GM15510 (cell line): ENCODE measurements around the gene ADGRB2.

ENCODE experiments used
- POLR2A ChIP-seq: IDR thresholded peaks from 3 replicates; pipeline ENCODE4 v1.6.1; 2011; ENCODE audit warnings: borderline replicate concordance; ENCODE audit not compliant: insufficient read length; ENCODE audit errors: extremely low read depth

Gene ADGRB2

DNA sequence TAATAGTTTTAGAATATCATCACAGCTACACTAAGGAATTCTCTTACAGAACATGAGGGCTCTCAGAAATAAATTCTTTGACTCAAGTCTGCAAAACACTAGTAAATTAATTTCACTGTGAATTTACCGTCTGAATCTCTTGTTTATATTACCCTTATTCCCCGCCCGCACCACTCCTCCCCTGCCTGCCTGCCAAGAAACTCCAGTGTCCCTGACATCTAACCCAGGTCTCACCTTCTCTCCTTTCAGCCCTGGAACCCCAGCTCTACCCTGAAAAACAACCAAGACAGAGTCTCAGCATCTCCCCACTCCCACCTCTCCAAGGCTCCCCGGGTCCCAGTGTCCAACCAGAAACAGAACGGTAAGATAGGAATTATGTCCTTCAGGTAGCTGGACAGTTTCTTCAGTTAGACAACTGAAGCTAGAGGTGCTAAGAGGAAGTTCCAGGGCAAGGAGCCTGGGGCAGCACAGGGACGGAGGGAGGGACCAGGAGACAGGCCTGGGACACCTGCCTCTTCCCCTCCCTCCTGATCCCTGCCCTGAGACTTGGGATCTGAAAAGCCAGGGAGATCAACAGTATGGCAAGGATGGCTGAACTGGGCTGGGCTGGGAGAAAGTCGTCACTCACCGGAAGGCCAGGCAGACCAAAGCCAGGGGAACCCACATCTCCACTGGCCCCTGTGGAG, 75.8 kb downstream of the ADGRB2 start:
- TF ChIP-seq POLR2A = no peak

GRCh38 chr1:31687601-31688000, 76.5 kb downstream of the ADGRB2 start:
- no peak for TF ChIP-seq POLR2A

DNA sequence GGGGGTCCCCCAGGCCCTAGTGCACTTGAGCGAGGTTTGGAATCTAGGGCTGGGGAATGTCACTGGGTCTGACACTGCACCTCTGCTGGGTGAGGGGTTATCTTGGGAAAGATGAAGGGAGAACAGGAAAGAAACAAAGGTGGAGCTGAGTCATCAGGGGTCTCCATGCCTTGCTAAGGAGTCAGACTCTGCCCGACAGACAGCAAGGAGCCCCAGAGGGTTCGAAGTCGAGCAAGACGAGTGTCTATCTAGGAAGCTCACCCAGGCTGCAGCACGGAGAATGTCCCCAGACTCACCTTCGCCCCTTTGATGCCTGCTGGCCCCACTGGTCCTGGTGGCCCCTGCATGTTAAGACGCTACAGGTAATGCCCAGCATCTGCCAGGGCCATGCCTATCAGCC, 78.3 kb downstream of the ADGRB2 start:
- no peak for TF ChIP-seq POLR2A

GRCh38 chr1:31683997-31684396, 80.1 kb downstream of the ADGRB2 start:
- TF ChIP-seq POLR2A = no peak

DNA sequence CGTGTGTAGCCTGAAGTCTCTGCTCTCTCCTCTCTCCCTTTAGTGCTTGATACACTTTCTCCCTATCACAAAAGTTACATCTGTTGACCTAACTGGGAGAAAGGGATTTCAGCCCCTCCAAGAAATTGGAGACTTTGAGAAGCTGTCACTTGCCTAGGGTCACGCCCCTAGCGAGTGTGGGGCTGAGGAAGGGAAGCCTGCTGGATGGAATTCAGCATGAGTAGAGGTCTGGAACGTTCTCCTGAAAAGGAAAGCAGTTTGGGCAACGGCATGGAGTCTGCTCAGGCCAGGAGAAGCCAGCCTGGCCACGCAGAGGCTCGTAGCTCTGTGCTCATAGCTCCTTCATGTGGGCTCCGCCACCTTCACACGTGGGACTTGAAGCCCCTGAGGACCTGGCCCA, 82.7 kb downstream of the ADGRB2 start:
- no peak for TF ChIP-seq POLR2A

DNA sequence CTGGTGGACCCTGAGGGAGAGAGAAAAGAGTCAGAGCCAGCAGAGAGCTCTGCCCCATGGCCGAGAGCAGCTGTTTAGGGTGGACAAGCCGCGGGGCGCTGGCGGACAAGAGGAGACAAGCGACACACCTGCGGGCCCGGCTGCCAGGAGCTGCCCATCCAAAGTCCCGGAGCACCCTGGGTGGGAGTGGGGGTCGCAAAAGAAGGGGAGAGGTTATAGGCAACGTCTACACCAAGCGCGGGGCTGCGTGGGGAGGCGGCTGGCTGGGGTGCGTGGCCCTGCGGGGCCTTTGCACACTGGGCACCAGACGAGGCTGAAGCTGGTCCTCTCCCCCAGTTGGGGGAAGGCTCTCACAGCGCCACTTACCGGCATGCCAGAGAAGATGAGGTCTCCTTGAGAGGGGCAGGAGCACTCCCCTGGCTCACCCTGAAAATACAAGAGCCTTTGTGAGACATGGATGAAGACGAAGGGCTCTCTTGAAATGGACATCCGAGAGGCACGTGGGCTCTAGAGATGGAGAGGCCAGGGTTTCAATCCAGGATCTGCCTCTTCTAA, 84.4 kb downstream of the ADGRB2 start:
- no peak for TF ChIP-seq POLR2A

DNA sequence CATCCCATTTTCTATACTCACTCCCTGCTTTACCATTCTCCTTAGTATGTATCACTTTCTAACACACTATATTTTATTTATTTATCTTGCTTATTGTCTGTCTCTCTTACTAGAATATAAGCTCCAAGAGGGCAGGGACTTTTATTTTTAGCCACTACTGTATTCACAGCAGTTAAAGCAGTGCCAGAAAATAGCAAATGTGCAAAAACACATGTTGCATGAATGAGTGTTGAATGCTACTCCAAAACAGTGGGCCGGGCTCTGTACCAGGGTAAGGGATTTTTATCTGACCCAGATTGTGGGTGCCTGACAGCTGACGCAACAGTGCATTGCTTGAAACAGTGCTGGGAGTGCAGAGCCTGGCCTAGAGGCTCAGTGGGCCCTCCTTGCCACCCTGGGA, 85.0 kb downstream of the ADGRB2 start:
- TF ChIP-seq POLR2A = no peak

DNA sequence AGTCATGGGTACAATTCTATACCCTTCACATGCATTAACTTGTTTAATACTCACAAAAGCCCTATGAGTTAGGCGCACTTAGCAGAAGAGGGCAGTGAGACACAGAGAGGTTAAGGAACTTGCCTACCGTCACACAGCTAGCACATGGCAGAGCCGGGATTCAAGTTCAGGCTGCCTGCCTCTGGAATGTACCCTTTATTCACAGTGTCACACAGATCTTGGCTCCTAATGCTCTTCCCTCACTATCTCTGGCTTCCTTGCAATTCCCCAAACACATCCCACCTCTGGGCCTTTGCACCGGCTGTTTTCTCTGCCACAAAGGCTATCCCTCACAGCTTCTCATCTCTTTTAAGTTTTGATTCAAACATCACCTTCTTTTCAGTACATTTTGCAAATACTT, 85.5 kb downstream of the ADGRB2 start:
- no peak for TF ChIP-seq POLR2A

GRCh38 chr1:31677949-31678348, 86.2 kb downstream of the ADGRB2 start:
- TF ChIP-seq POLR2A = no peak

- no peak for TF ChIP-seq POLR2A
These were observed 86.7 kb downstream of the ADGRB2 start for GRCh38 chr1:31677401-31677800.
